ENCODE data around the gene RBBP8. TPM values are rescaled to one million over a fixed set of nuclear protein-coding genes. Genes with fewer than 3 reads are reported as not detected.
"Not testable (repeated sequence)": the region's sequence is repeated elsewhere in the genome, so short reads cannot be mapped to it uniquely, and the experiment has no call there.

Gene RBBP8
- polyA plus RNA-seq, 3 donors: 5.8 to 9.6 (median 7.8) TPM

- H3K9me3 Mint-ChIP-seq: peaks cover 0 to 3% (median 0%) of the 10 kb centered on the region in 7 donors
- Histone ChIP-seq H3K36me3 (replicated peaks in 1 of 2; ENCODE audit: control insufficient read depth in 1 of 2, insufficient read depth in 2 of 2, low read length in 2 of 2) (peaks cover 15 to 45% of the 10 kb centered on the region in 2 donors), H4K20me1 (ENCODE audit: insufficient read depth, low read length) (no peaks in the 10 kb centered on the region), H3K4me2 (replicated peaks; ENCODE audit: extremely low read depth, low read length, poor library complexity, severe bottlenecking) (no peak overlapping the region), H3K4me1 (ENCODE audit: control insufficient read depth in 1 of 2, insufficient read depth in 2 of 2, low read length in 2 of 2) (peaks cover 11 to 19% of the 10 kb centered on the region in 2 donors), H3K9ac (ENCODE audit: insufficient read depth, low read length, poor library complexity, severe bottlenecking) (no peak overlapping the region), H3K79me2 (ENCODE audit: insufficient read depth, low read length) (no peaks in the 10 kb centered on the region), H2AFZ (ENCODE audit: insufficient read depth, low read depth, low read length, poor library complexity, severe bottlenecking) (no peak overlapping the region), H3K27ac (ENCODE audit: low read depth in 1 of 2, low read length in 2 of 2) (peak overlapping the region in 1 of 2 donors; percentile 67), H3K4me3 (replicated peaks in 1 of 3; ENCODE audit: low read depth in 2 of 3, low read length in 3 of 3) (no peak overlapping the region), H3K27me3 (ENCODE audit: control insufficient read depth in 2 of 2, insufficient read depth in 2 of 2, low read length in 2 of 2) (no peaks in the 10 kb centered on the region), H3K9me3 (replicated peaks in 1 of 2; ENCODE audit: control insufficient read depth in 1 of 2, insufficient read depth in 1 of 2, low read length in 2 of 2) (no peaks in the 10 kb centered on the region)
- H3K36me3 Mint-ChIP-seq: peaks cover 38 to 57% of the 10 kb centered on the region in 2 donors
- intact Hi-C loops (cut with micrococcal nuclease): no loop called here
- no peaks in the 10 kb centered on the region for H3K27me3 Mint-ChIP-seq (ENCODE audit: low read depth in 3 of 3)
- H3K4me1 Mint-ChIP-seq: peaks cover 28% of the 10 kb centered on the region
- H3K27ac Mint-ChIP-seq: no peak overlapping the region
- H3K4me3 Mint-ChIP-seq: no peak overlapping the region
- DNase-seq: no peak
- WGBS (ENCODE audit: insufficient coverage): no CpG with 5 or more reads among the region's 3 CpGs
- TF ChIP-seq, protein P1, sequence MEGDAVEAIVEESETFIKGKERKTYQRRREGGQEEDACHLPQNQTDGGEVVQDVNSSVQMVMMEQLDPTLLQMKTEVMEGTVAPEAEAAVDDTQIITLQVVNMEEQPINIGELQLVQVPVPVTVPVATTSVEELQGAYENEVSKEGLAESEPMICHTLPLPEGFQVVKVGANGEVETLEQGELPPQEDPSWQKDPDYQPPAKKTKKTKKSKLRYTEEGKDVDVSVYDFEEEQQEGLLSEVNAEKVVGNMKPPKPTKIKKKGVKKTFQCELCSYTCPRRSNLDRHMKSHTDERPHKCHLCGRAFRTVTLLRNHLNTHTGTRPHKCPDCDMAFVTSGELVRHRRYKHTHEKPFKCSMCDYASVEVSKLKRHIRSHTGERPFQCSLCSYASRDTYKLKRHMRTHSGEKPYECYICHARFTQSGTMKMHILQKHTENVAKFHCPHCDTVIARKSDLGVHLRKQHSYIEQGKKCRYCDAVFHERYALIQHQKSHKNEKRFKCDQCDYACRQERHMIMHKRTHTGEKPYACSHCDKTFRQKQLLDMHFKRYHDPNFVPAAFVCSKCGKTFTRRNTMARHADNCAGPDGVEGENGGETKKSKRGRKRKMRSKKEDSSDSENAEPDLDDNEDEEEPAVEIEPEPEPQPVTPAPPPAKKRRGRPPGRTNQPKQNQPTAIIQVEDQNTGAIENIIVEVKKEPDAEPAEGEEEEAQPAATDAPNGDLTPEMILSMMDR (IDR thresholded peaks at IDR 0.05): no peak
These were observed 19.4 kb downstream of the RBBP8 start for GRCh38 chr18:22952525-22952924.

DNA sequence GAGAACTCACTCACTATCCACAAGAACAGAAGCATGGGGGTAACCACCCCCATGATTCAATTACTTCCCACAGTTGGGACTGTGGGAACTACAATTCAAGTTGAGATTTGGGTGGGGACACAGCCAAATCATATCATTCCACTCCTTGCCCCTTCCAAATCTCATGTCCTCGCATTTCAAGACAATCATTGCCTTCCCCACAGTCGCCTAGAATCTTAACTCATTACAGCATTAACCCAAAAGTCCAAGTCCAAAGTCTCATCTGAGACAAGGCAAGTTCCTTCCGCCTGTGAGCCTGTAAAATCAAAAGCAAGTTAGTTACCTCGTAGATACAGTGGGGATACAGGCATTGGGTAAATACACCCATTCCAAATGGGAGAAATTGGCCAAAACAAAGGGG, 20.9 kb downstream of the RBBP8 start:
- 100% methylated on average over 2 of the region's 4 CpGs for WGBS (ENCODE audit: insufficient coverage)
- Mint-ChIP-seq H3K36me3 (peaks cover 46 to 64% of the 10 kb centered on the region in 2 donors), H3K27ac (peak overlapping the region in 4 of 7 donors; percentile 9 to 51 (median 40)), H3K4me1 (peaks cover 28% of the 10 kb centered on the region)
- H3K27ac ChIP-seq (ENCODE audit: low read depth in 1 of 2, low read length in 2 of 2): peak overlapping the region in 1 of 2 donors; percentile 67
- DNase-seq; H3K79me2 ChIP-seq (ENCODE audit: insufficient read depth, low read length); H3K9me3 ChIP-seq (replicated peaks in 1 of 2; ENCODE audit: control insufficient read depth in 1 of 2, insufficient read depth in 1 of 2, low read length in 2 of 2); intact Hi-C loops (cut with micrococcal nuclease); H4K20me1 ChIP-seq (ENCODE audit: insufficient read depth, low read length); H3K4me3 ChIP-seq (replicated peaks in 1 of 3; ENCODE audit: low read depth in 2 of 3, low read length in 3 of 3); H3K27me3 ChIP-seq (ENCODE audit: control insufficient read depth in 2 of 2, insufficient read depth in 2 of 2, low read length in 2 of 2); H3K4me3 Mint-ChIP-seq; H3K9ac ChIP-seq (ENCODE audit: insufficient read depth, low read length, poor library complexity, severe bottlenecking); H3K9me3 Mint-ChIP-seq; H2AFZ ChIP-seq (ENCODE audit: insufficient read depth, low read depth, low read length, poor library complexity, severe bottlenecking); H3K27me3 Mint-ChIP-seq (ENCODE audit: low read depth in 3 of 3); H3K4me2 ChIP-seq (replicated peaks; ENCODE audit: extremely low read depth, low read length, poor library complexity, severe bottlenecking): not testable (repeated sequence)
- H3K36me3 ChIP-seq (replicated peaks in 1 of 2; ENCODE audit: control insufficient read depth in 1 of 2, insufficient read depth in 2 of 2, low read length in 2 of 2): peaks cover 21 to 51% of the 10 kb centered on the region in 2 donors
- H3K4me1 ChIP-seq (ENCODE audit: control insufficient read depth in 1 of 2, insufficient read depth in 2 of 2, low read length in 2 of 2): peaks cover 11 to 19% of the 10 kb centered on the region in 2 donors
